ENCODE measurements around the gene SEPTIN5. TPM values are rescaled to one million over a fixed set of nuclear protein-coding genes. Genes with fewer than 3 reads are reported as not detected.

SEPTIN5 gene
- total RNA-seq, 1 donor from 2014 or later = 0.44 TPM

GRCh38 chr22:19706661-19707151, 7.6 kb upstream of the SEPTIN5 start:
- Mint-ChIP-seq H3K36me3 (ENCODE audit: low read depth) (no peaks in the 10 kb centered on the region), H3K4me1 (no peaks in the 10 kb centered on the region), H3K27me3 (no peaks in the 10 kb centered on the region), H3K4me3 (no peak overlapping the region), H3K27ac (no peak overlapping the region), H3K9me3 (no peaks in the 10 kb centered on the region)
- no peak for DNase-seq
- intact Hi-C loops (cut with micrococcal nuclease) = no loop called here

- Mint-ChIP-seq H3K27me3 (peaks cover 5% of the 10 kb centered on the region), H3K4me1 (no peaks in the 10 kb centered on the region), H3K4me3 (no peak overlapping the region), H3K27ac (no peak overlapping the region), H3K36me3 (ENCODE audit: low read depth) (no peaks in the 10 kb centered on the region), H3K9me3 (no peaks in the 10 kb centered on the region)
- DNase-seq = no peak
- intact Hi-C loops (cut with micrococcal nuclease) = no loop called here
These were observed 6.7 kb upstream of the SEPTIN5 start for GRCh38 chr22:19707347-19708290.

GRCh38 chr22:19708321-19709011, 5.8 kb upstream of the SEPTIN5 start:
- H3K4me1 Mint-ChIP-seq = no peaks in the 10 kb centered on the region
- intact Hi-C loops (cut with micrococcal nuclease) = no loop called here
- H3K27ac Mint-ChIP-seq = no peak overlapping the region
- DNase-seq = no peak
- H3K27me3 Mint-ChIP-seq = peaks cover 12% of the 10 kb centered on the region
- no peaks in the 10 kb centered on the region for H3K9me3 Mint-ChIP-seq
- H3K36me3 Mint-ChIP-seq (ENCODE audit: low read depth) = no peaks in the 10 kb centered on the region
- no peak overlapping the region for H3K4me3 Mint-ChIP-seq

- Mint-ChIP-seq H3K27ac (no peak overlapping the region), H3K27me3 (peaks cover 17% of the 10 kb centered on the region)
These were observed 5.1 kb upstream of the SEPTIN5 start for GRCh38 chr22:19709063-19709769.

GRCh38 chr22:19710020-19710768, 4.1 kb upstream of the SEPTIN5 start:
- Mint-ChIP-seq H3K9me3 (no peaks in the 10 kb centered on the region), H3K27me3 (peaks cover 17% of the 10 kb centered on the region), H3K4me1 (no peaks in the 10 kb centered on the region), H3K36me3 (ENCODE audit: low read depth) (no peaks in the 10 kb centered on the region), H3K27ac (no peak overlapping the region), H3K4me3 (no peak overlapping the region)
- intact Hi-C loops (cut with micrococcal nuclease) = no loop called here
- no peak for DNase-seq

More at GRCh38 chr22:19709063-19709769, 5.1 kb upstream of the SEPTIN5 start:
- H3K9me3 Mint-ChIP-seq = no peaks in the 10 kb centered on the region
- DNase-seq = no peak
- H3K4me3 Mint-ChIP-seq = no peak overlapping the region
- H3K4me1 Mint-ChIP-seq = no peaks in the 10 kb centered on the region
- no peaks in the 10 kb centered on the region for H3K36me3 Mint-ChIP-seq (ENCODE audit: low read depth)
- intact Hi-C loops (cut with micrococcal nuclease) = no loop called here

- H3K4me1 Mint-ChIP-seq = no peaks in the 10 kb centered on the region
- peaks cover 17% of the 10 kb centered on the region for H3K27me3 Mint-ChIP-seq
- no peak overlapping the region for H3K27ac Mint-ChIP-seq
- H3K4me3 Mint-ChIP-seq = no peak overlapping the region
- no peak for DNase-seq
- no peaks in the 10 kb centered on the region for H3K36me3 Mint-ChIP-seq (ENCODE audit: low read depth)
- intact Hi-C loops (cut with micrococcal nuclease) = no loop called here
- H3K9me3 Mint-ChIP-seq = no peaks in the 10 kb centered on the region
These were observed 3.6 kb upstream of the SEPTIN5 start for GRCh38 chr22:19710769-19711106.

- peaks cover 3% of the 10 kb centered on the region for H3K4me1 Mint-ChIP-seq
- intact Hi-C loops (cut with micrococcal nuclease) = no loop called here
- H3K36me3 Mint-ChIP-seq (ENCODE audit: low read depth) = no peaks in the 10 kb centered on the region
- peak overlapping the region; percentile 64 for H3K4me3 Mint-ChIP-seq
- H3K9me3 Mint-ChIP-seq = no peaks in the 10 kb centered on the region
- DNase-seq = no peak
- no peak overlapping the region for H3K27ac Mint-ChIP-seq
- peaks cover 26% of the 10 kb centered on the region for H3K27me3 Mint-ChIP-seq
These were observed 1.1 kb upstream of the SEPTIN5 start for GRCh38 chr22:19713245-19713644.

- Mint-ChIP-seq H3K4me3 (peak overlapping the region; percentile 64), H3K4me1 (peaks cover 3% of the 10 kb centered on the region), H3K27ac (no peak overlapping the region), H3K36me3 (ENCODE audit: low read depth) (no peaks in the 10 kb centered on the region), H3K9me3 (no peaks in the 10 kb centered on the region), H3K27me3 (peaks cover 26% of the 10 kb centered on the region)
- intact Hi-C loops (cut with micrococcal nuclease) = no loop called here
- no peak for DNase-seq
These were observed 522 bp upstream of the SEPTIN5 start for GRCh38 chr22:19713650-19714311.

- Mint-ChIP-seq H3K4me3 (peak overlapping the region; percentile 54), H3K9me3 (no peaks in the 10 kb centered on the region), H3K27ac (no peak overlapping the region), H3K36me3 (ENCODE audit: low read depth) (no peaks in the 10 kb centered on the region), H3K4me1 (peaks cover 6% of the 10 kb centered on the region), H3K27me3 (peaks cover 38% of the 10 kb centered on the region)
- no peak for DNase-seq
- intact Hi-C loops (cut with micrococcal nuclease) = no loop called here
These were observed 1.1 kb downstream of the SEPTIN5 start for GRCh38 chr22:19715188-19715930.

- no peak overlapping the region for H3K4me3 Mint-ChIP-seq
- H3K36me3 Mint-ChIP-seq (ENCODE audit: low read depth) = no peaks in the 10 kb centered on the region
- no peak overlapping the region for H3K27ac Mint-ChIP-seq
- no peaks in the 10 kb centered on the region for H3K9me3 Mint-ChIP-seq
- H3K27me3 Mint-ChIP-seq = peaks cover 47% of the 10 kb centered on the region
- peaks cover 6% of the 10 kb centered on the region for H3K4me1 Mint-ChIP-seq
- no peak for DNase-seq
- intact Hi-C loops (cut with micrococcal nuclease) = no loop called here
These were observed 1.9 kb downstream of the SEPTIN5 start for GRCh38 chr22:19716041-19716828.

GRCh38 chr22:19716829-19717105, 2.5 kb downstream of the SEPTIN5 start:
- Mint-ChIP-seq H3K9me3 (no peaks in the 10 kb centered on the region), H3K27ac (no peak overlapping the region), H3K4me3 (no peak overlapping the region), H3K4me1 (peaks cover 6% of the 10 kb centered on the region), H3K36me3 (ENCODE audit: low read depth) (no peaks in the 10 kb centered on the region), H3K27me3 (peaks cover 52% of the 10 kb centered on the region)
- no peak for DNase-seq
- intact Hi-C loops (cut with micrococcal nuclease) = no loop called here

- intact Hi-C loops (cut with micrococcal nuclease) = no loop called here
- DNase-seq = no peak
- Mint-ChIP-seq H3K27ac (no peak overlapping the region), H3K36me3 (ENCODE audit: low read depth) (no peaks in the 10 kb centered on the region), H3K4me3 (no peak overlapping the region), H3K4me1 (peaks cover 6% of the 10 kb centered on the region), H3K27me3 (peaks cover 51% of the 10 kb centered on the region), H3K9me3 (no peaks in the 10 kb centered on the region)
These were observed 2.9 kb downstream of the SEPTIN5 start for GRCh38 chr22:19717181-19717580.

Data from activated CD4-positive, alpha-beta T cell treated with anti-CD3 and anti-CD28 coated beads, Interleukin-2, amount 10 ng/mL, durations not matched to agents 24 days and 14 days (primary cell).